Smooth muscle cell (in vitro differentiated cells): ENCODE results near the gene ISL1. TPM values are rescaled to one million over a fixed set of nuclear protein-coding genes. Genes with fewer than 3 reads are reported as not detected.

Experiments used
- DNase-seq: peaks from one replicate; lab custom pipeline; 2025; ENCODE audit not compliant: unreplicated experiment; lab: John Stamatoyannopoulos, UW
- H2AFZ ChIP-seq: fragments of 200-600 bp; sonication (generic); 2 replicates; pipeline ENCODE4 v1.6.0; 2016; ENCODE audit warnings: antibody characterized with exemption, low read depth, mild to moderate bottlenecking
- H3F3A ChIP-seq: fragments of 200-600 bp; sonication (generic); 2 replicates; pipeline ENCODE4 v1.6.0; 2017; ENCODE audit warnings: antibody characterized with exemption, low read depth
- H3K27ac ChIP-seq: fragments of 200-600 bp; sonication (generic); 2 replicates; pipeline ENCODE4 v1.5.1; 2016; ENCODE audit warnings: low read depth, mild to moderate bottlenecking
- H3K27me3 ChIP-seq: fragments of 200-600 bp; sonication (generic); 2 replicates; pipeline ENCODE4 v1.6.1; 2016; ENCODE audit warnings: low read depth, mild to moderate bottlenecking
- H3K36me3 ChIP-seq: fragments of 200-600 bp; sonication (generic); 2 replicates; pipeline ENCODE4 v1.5.1; 2016; ENCODE audit warnings: low read depth
- H3K4me1 ChIP-seq: fragments of 200-600 bp; sonication (generic); 2 replicates; pipeline ENCODE4 v1.5.1; 2016; ENCODE audit warnings: low read depth
- H3K4me2 ChIP-seq: fragments of 200-600 bp; sonication (generic); 2 replicates; pipeline ENCODE4 v1.6.0; 2016; ENCODE audit warnings: mild to moderate bottlenecking
- H3K4me3 ChIP-seq: fragments of 200-600 bp; sonication (generic); 2 replicates; pipeline ENCODE4 v1.5.1; 2016; ENCODE audit warnings: mild to moderate bottlenecking
- H3K79me2 ChIP-seq: fragments of 200-600 bp; sonication (generic); 2 replicates; pipeline ENCODE4 v1.6.0; 2016; ENCODE audit warnings: low read depth, mild to moderate bottlenecking
- H3K9ac ChIP-seq: fragments of 200-600 bp; sonication (generic); 2 replicates; pipeline ENCODE4 v1.6.0; 2016; ENCODE audit warnings: low read depth
- H3K9me3 ChIP-seq: fragments of 200-600 bp; sonication (generic); replicated peaks from 2 replicates; pipeline ENCODE4 v1.5.1; 2016; ENCODE audit warnings: low read depth
- H4K20me1 ChIP-seq: fragments of 200-600 bp; sonication (generic); 2 replicates; pipeline ENCODE4 v1.6.0; 2016; ENCODE audit warnings: low read depth
- CTCF ChIP-seq: fragments of 200-600 bp; sonication (generic); IDR thresholded peaks from 2 replicates; pipeline ENCODE4 v1.5.1; 2017; ENCODE audit warnings: borderline replicate concordance, mild to moderate bottlenecking, antibody characterized with exemption; ENCODE audit not compliant: insufficient read depth, poor library complexity, severe bottlenecking
- WGBS: methylation state at CpG from one replicate; pipeline ENCODE4 v1.1.7; 2016; ENCODE audit warnings: low lambda C conversion rate; 5-methylcytosine and 5-hydroxymethylcytosine counted together
- polyA plus RNA-seq: library from polyadenylated mRNA; unstranded; fragments of >200 nt; fragmentation: Nextera tagmentation; extraction: Ambion mirVana; gene quantifications from 2 replicates; pipeline ENCODE4 v1.2.1, GENCODE V29; 2016
- total RNA-seq: library from RNA; depleted of rRNA; stranded (reverse); fragments of >200 nt; gene quantifications from 2 replicates; pipeline ENCODE4 v1.2.3, GENCODE V29; 2014

ISL1 gene
- total RNA-seq (6.7 and 16.0 TPM in 2 replicates), polyA plus RNA-seq (3.6 and 17.3 TPM in 2 replicates)

DNA sequence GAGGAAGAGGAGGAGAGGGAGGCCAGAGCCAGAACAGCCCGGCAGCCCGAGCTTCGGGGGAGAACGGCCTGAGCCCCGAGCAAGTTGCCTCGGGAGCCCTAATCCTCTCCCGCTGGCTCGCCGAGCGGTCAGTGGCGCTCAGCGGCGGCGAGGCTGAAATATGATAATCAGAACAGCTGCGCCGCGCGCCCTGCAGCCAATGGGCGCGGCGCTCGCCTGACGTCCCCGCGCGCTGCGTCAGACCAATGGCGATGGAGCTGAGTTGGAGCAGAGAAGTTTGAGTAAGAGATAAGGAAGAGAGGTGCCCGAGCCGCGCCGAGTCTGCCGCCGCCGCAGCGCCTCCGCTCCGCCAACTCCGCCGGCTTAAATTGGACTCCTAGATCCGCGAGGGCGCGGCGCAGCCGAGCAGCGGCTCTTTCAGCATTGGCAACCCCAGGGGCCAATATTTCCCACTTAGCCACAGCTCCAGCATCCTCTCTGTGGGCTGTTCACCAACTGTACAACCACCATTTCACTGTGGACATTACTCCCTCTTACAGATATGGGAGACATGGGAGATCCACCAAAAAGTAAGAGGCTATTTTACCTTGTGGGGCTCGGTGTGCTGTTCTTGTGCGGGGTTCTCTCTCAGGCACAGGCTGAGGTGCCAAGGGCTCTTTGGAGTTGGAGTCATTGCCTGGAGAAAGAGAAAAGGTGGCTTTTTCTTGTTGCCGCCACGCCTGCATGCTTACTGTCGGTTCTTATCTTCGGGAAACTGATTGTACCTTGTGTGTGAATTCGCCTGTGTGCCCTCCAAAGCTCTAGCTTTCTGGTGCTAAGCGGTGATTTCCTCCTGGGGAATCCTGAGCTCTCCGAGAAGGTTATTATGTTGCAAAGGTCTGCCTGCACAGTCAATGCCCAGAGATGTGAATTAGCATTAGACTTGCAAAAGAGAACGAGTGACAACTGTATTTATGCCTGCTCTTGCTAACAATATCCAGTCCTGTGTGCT lies at the start of gene ISL1:
Gene ISL1, plus strand, starts transcription at position 318 of the 991 bp plus-strand sequence. Its CDS starts 224 bp downstream, at position 542.
- peaks cover 12% of the 10 kb centered on the region for H3K4me1 ChIP-seq
- H2AFZ ChIP-seq, result peak within 1 kb of the TSS; percentile 64
- DNase-seq, result peak; percentile 44
- H3K27me3 ChIP-seq, result peaks cover 87% of the 10 kb centered on the region
- no peaks in the 10 kb centered on the region for H4K20me1 ChIP-seq
- TF ChIP-seq CTCF, result no peak
- H3F3A ChIP-seq, result no peaks in the 10 kb centered on the region
- H3K79me2 ChIP-seq, result peaks cover 31% of the 10 kb centered on the region
- H3K9ac ChIP-seq, result peak within 1 kb of the TSS; percentile 43
- no peaks in the 10 kb centered on the region for H3K9me3 ChIP-seq
- peak within 1 kb of the TSS; percentile 40 for H3K27ac ChIP-seq
- under 1% methylated on average over 57 of the region's 57 CpGs for WGBS
- peak within 1 kb of the TSS; percentile 90 for H3K4me2 ChIP-seq
- H3K4me3 ChIP-seq, result peak within 1 kb of the TSS; percentile 75
- H3K36me3 ChIP-seq, result no peaks in the 10 kb centered on the region

DNA sequence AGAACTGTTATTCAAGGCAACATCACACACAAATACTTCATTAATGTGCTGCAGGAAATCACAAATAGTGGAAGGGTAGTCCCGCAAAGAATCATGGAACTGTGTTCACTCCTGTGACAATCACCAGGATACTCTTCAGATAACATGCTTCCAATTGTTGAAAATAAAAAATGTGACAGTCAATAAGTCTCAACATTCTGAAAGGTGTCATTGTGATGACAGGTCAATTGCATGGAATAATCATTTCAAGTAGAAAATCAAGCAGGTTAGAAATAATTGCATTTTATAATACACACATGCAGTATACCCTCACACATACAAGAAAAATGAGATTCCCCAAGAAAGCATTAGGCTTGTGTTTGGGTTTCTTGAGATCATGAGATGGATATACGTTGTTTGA lies 46.4 kb upstream of the ISL1 start:
- Histone ChIP-seq H3K4me2 (no peak overlapping the region), H3K4me1 (no peaks in the 10 kb centered on the region), H3K4me3 (no peak overlapping the region), H3K27ac (no peak overlapping the region), H2AFZ (no peak overlapping the region), H3F3A (no peaks in the 10 kb centered on the region), H3K9me3 (no peaks in the 10 kb centered on the region), H4K20me1 (no peaks in the 10 kb centered on the region), H3K79me2 (no peaks in the 10 kb centered on the region), H3K27me3 (no peaks in the 10 kb centered on the region), H3K36me3 (no peaks in the 10 kb centered on the region), H3K9ac (no peak overlapping the region)
- 95% methylated on average over 2 of the region's 2 CpGs for WGBS
- no peak for DNase-seq
- no peak for TF ChIP-seq CTCF

- Histone ChIP-seq H3K36me3 (no peaks in the 10 kb centered on the region), H4K20me1 (no peaks in the 10 kb centered on the region), H3K9me3 (no peaks in the 10 kb centered on the region), H3K79me2 (no peaks in the 10 kb centered on the region), H3K4me3 (no peak overlapping the region), H3K27ac (no peak overlapping the region), H2AFZ (no peak overlapping the region), H3K9ac (no peak overlapping the region), H3K4me1 (no peaks in the 10 kb centered on the region), H3F3A (no peaks in the 10 kb centered on the region), H3K4me2 (no peak overlapping the region), H3K27me3 (no peaks in the 10 kb centered on the region)
- WGBS, result 58% methylated on average over 2 of the region's 2 CpGs
- DNase-seq, result no peak
- TF ChIP-seq CTCF, result no peak
These were observed 38.1 kb upstream of the ISL1 start for GRCh38 chr5:51345106-51345505.
